NCI-H510A (cell line): ENCODE data around the gene TMBIM6.
"Not testable (repeated sequence)": the region's sequence is repeated elsewhere in the genome, so short reads cannot be mapped to it uniquely, and the experiment has no call there.

Experiments used
- DNase-seq: peaks from one replicate; lab custom pipeline; 2025; lab: John Stamatoyannopoulos, UW

The TMBIM6 gene

GRCh38 chr12:49730050-49730449 is 11.3 kb upstream of the TMBIM6 start:
- DNase-seq = no peak

GRCh38 chr12:49730568-49731101 is 10.7 kb upstream of the TMBIM6 start:
- DNase-seq = no peak

GRCh38 chr12:49733219-49734017 is 7.9 kb upstream of the TMBIM6 start:
- no peak for DNase-seq

GRCh38 chr12:49734900-49735299 is 6.5 kb upstream of the TMBIM6 start:
- not testable (repeated sequence) for DNase-seq

GRCh38 chr12:49738721-49739120 is 2.6 kb upstream of the TMBIM6 start:
- not testable (repeated sequence) for DNase-seq

GRCh38 chr12:49740277-49740676 is 1.1 kb upstream of the TMBIM6 start:
- DNase-seq = not testable (repeated sequence)

- DNase-seq = peak; percentile 62
Measured at GRCh38 chr12:49741882-49742620, 694 bp downstream of the TMBIM6 start.

GRCh38 chr12:49744363-49744885 is 3.1 kb downstream of the TMBIM6 start:
- DNase-seq = no peak

- no peak for DNase-seq
Measured at GRCh38 chr12:49748306-49748705, 6.9 kb downstream of the TMBIM6 start.

GRCh38 chr12:49748800-49749199 is 7.4 kb downstream of the TMBIM6 start:
- DNase-seq = no peak

GRCh38 chr12:49750027-49750995 is 9.0 kb downstream of the TMBIM6 start:
- no peak for DNase-seq

GRCh38 chr12:49750996-49751393 is 9.6 kb downstream of the TMBIM6 start:
- DNase-seq = no peak

GRCh38 chr12:49761677-49762467 is 20.5 kb downstream of the TMBIM6 start:
- DNase-seq = no peak

GRCh38 chr12:49762468-49762847 is 21.1 kb downstream of the TMBIM6 start:
- no peak for DNase-seq

GRCh38 chr12:49763006-49763591 is 21.7 kb downstream of the TMBIM6 start:
- peak; percentile 25 for DNase-seq

GRCh38 chr12:49764126-49764525 is 22.8 kb downstream of the TMBIM6 start:
- DNase-seq = no peak

- DNase-seq = no peak
Measured at GRCh38 chr12:49766115-49766455, 24.7 kb downstream of the TMBIM6 start.

- DNase-seq = no peak
Measured at GRCh38 chr12:49767333-49767732, 26.0 kb downstream of the TMBIM6 start.

- DNase-seq = not testable (repeated sequence)
Measured at GRCh38 chr12:49773102-49773501, 31.7 kb downstream of the TMBIM6 start.

GRCh38 chr12:49776413-49776812 is 35.1 kb downstream of the TMBIM6 start:
- DNase-seq = peak; percentile 27

- no peak for DNase-seq
Measured at GRCh38 chr12:49776858-49777257, 35.5 kb downstream of the TMBIM6 start.
